Psoas muscle (tissue), 8 donors: ENCODE measurements around the gene GLRA3. TPM values are rescaled to one million over a fixed set of nuclear protein-coding genes. Genes with fewer than 3 reads are reported as not detected.

Source experiments
- ATAC-seq, 4 donors: fragments of 200-7000 bp; cut with Tn5 transposase; one replicate each; pipeline ENCODE4 v1.9.1; 2020; ENCODE audit warnings: moderate library complexity in 3 of 4, mild to moderate bottlenecking in 2 of 4
- DNase-seq, 2 donors: peaks; one replicate each; pipeline ENCODE4 v3.0.0-alpha.2; 2020
- H3K27ac ChIP-seq: fragments of 200-600 bp; one replicate; pipeline ENCODE4 v1.8.0; 2022
- H3K27me3 ChIP-seq, 3 donors: fragments of 200-600 bp in 1 of 3; one replicate each; pipeline versions ENCODE4 v1.6.1 to v1.8.0; 2013 to 2022; ENCODE audit warnings: low read length in 2 of 3, mild to moderate bottlenecking in 2 of 3, moderate library complexity in 1 of 3; ENCODE audit not compliant: insufficient read depth in 3 of 3
- H3K36me3 ChIP-seq, 2 donors: fragments of 200-600 bp in 1 of 2; one replicate each; pipeline versions ENCODE4 v1.6.1 to v1.8.0; 2013 to 2022; ENCODE audit warnings: low read depth in 1 of 2, mild to moderate bottlenecking in 1 of 2, moderate library complexity in 1 of 2; ENCODE audit not compliant: insufficient read depth in 1 of 2
- H3K4me1 ChIP-seq: fragments of 200-600 bp; one replicate; pipeline ENCODE4 v1.8.0; 2022
- H3K4me3 ChIP-seq: fragments of 200-600 bp; one replicate; pipeline ENCODE4 v1.8.0; 2022; ENCODE audit warnings: mild to moderate bottlenecking
- H3K9me3 ChIP-seq: fragments of 200-600 bp; one replicate; pipeline ENCODE4 v1.8.0; 2022
- WGBS, 3 donors: extraction: QIAGEN DNeasy Blood & Tissue Kit; methylation state at CpG; one replicate each; pipeline versions ENCODE4 v1.1.6 to v1.1.7; 2013; 5-methylcytosine and 5-hydroxymethylcytosine counted together
- intact Hi-C, 2 donors: fragments of 100-400 bp; cut with DNase I; formaldehyde crosslinking; loops; one replicate each; pipeline versions ENCODE4 v1.11.0 to v1.14.2; 2022
- polyA plus RNA-seq, 3 donors: library from polyadenylated mRNA; stranded (reverse); fragments of 200-250 nt; gene quantifications; one replicate each; pipeline ENCODE4 v1.2.3, GENCODE V29; 2013
- total RNA-seq, 4 donors: library from RNA; stranded (reverse); fragmentation: NEBNext Ultra II Directional in 2 of 4; extraction: Animal tissue kit (Norgen Biotek cat#: 25700) in 2 of 4; gene quantifications; one replicate each; pipeline versions ENCODE4 v1.2.1 to v1.2.4, GENCODE V29; 2021 to 2023
- TF ChIP-seq, protein P1 (sequence below): fragments of 200-600 bp; IDR thresholded peaks from one replicate; pipeline ENCODE4 v1.8.0; 2022; ENCODE audit warnings: antibody characterized with exemption
- donor health status: healthy with polysubstance abuse.
- donor health status: DM: no; HTN: no; CAD: no; lungs with moderate emphysema.
- donor health status: Bipolar disorder and iron deficiency.
- donor health status: healthy.
- donor health status: DM: yes; HTN: yes; CAD: no.
- donor health status: DM: no; HTN: no; CAD: no.
- donor health status: DM: no; HTN: no; CAD: no.
- donor health status: DM: yes; HTN: yes; CAD: no.

GLRA3 gene
- total and polyA plus RNA-seq, 7 donors = under 0.01 to 0.73 TPM; not detected in 5

DNA sequence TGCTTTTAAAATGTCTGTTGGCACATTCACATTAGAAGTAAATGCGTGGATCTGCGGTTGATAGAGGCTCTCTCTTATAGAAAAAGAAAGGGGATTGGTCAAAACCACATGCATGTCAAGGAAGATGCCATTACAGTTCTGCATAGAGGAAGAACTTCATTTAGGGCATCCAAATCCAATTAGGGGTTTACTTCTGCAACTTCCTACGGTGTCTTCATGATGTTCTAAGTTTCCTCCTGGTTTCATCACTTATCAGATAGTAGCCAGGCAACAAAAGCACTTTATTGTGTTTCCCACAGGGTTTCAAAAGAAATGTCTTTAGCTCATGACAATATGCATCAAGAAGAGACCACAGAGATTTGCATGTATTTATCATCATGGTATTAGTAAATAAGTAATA, 170.8 kb downstream of the GLRA3 start:
- Histone ChIP-seq H3K4me1 (no peaks in the 10 kb centered on the region), H3K4me3 (no peak overlapping the region), H3K27me3 (no peaks in the 10 kb centered on the region), H3K9me3 (no peaks in the 10 kb centered on the region), H3K27ac (no peak overlapping the region), H3K36me3 (no peaks in the 10 kb centered on the region)
- 69 to 88% (median 87%) methylated on average over 3 of the region's 3 CpGs for WGBS, 3 donors
- no peak for ATAC-seq
- intact Hi-C loops = no loop called here
- no peak for DNase-seq
- TF ChIP-seq, protein P1, sequence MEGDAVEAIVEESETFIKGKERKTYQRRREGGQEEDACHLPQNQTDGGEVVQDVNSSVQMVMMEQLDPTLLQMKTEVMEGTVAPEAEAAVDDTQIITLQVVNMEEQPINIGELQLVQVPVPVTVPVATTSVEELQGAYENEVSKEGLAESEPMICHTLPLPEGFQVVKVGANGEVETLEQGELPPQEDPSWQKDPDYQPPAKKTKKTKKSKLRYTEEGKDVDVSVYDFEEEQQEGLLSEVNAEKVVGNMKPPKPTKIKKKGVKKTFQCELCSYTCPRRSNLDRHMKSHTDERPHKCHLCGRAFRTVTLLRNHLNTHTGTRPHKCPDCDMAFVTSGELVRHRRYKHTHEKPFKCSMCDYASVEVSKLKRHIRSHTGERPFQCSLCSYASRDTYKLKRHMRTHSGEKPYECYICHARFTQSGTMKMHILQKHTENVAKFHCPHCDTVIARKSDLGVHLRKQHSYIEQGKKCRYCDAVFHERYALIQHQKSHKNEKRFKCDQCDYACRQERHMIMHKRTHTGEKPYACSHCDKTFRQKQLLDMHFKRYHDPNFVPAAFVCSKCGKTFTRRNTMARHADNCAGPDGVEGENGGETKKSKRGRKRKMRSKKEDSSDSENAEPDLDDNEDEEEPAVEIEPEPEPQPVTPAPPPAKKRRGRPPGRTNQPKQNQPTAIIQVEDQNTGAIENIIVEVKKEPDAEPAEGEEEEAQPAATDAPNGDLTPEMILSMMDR = no peak

DNA sequence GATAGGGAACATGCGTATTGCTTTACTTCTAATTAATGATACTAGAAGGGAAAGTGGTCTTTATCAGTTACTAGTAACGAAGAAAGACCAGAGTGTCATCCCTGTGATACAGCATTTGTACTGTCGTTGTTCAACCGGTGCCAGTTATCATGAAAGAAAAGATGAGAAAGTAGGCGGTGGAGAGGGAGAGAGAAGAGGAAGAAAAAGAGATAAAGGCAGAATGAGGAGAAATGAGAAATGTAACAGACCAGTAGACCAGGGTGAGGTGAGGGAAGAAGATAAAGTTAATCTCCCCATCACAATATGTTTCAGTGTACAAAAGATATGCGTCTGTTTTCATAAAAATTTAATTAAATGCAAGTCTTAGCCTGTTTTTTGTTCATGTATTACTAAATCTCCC, 171.6 kb downstream of the GLRA3 start:
- H3K4me1 ChIP-seq = no peaks in the 10 kb centered on the region
- no peak overlapping the region for H3K27ac ChIP-seq
- H3K27me3 ChIP-seq = no peaks in the 10 kb centered on the region
- 88 to 92% (median 89%) methylated on average over 6 of the region's 6 CpGs for WGBS, 3 donors
- H3K36me3 ChIP-seq = no peaks in the 10 kb centered on the region
- H3K9me3 ChIP-seq = no peaks in the 10 kb centered on the region
- ATAC-seq (no peak), DNase-seq (no peak)
- intact Hi-C loops = no loop called here
- H3K4me3 ChIP-seq = no peak overlapping the region
- TF ChIP-seq, protein P1 = no peak

DNA sequence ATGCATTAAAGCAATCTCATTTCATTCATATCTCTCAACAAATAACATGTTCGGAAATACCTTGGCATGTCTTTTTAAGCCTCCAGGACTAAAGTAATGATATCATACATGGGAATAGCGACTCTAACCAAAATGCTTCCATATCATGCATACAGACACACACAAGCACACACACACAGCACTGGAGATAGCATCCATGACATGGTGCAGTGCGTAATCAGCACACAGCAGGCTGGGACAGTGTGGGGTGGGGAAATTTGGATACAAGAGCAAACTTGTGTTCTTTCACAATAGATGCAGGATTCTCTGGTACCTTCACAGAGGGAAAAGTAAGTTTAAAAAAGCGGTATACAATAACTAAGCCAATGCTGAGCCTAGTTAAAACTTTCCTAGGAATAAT, 174.4 kb downstream of the GLRA3 start:
- Histone ChIP-seq H3K4me3 (no peak overlapping the region), H3K36me3 (no peaks in the 10 kb centered on the region), H3K9me3 (no peaks in the 10 kb centered on the region), H3K27me3 (no peaks in the 10 kb centered on the region), H3K27ac (no peak overlapping the region), H3K4me1 (no peaks in the 10 kb centered on the region)
- DNase-seq (no peak), ATAC-seq (no peak)
- TF ChIP-seq, protein P1 = no peak
- WGBS, 3 donors = 78 to 84% (median 83%) methylated on average over 4 of the region's 4 CpGs
- intact Hi-C loops = no loop called here

DNA sequence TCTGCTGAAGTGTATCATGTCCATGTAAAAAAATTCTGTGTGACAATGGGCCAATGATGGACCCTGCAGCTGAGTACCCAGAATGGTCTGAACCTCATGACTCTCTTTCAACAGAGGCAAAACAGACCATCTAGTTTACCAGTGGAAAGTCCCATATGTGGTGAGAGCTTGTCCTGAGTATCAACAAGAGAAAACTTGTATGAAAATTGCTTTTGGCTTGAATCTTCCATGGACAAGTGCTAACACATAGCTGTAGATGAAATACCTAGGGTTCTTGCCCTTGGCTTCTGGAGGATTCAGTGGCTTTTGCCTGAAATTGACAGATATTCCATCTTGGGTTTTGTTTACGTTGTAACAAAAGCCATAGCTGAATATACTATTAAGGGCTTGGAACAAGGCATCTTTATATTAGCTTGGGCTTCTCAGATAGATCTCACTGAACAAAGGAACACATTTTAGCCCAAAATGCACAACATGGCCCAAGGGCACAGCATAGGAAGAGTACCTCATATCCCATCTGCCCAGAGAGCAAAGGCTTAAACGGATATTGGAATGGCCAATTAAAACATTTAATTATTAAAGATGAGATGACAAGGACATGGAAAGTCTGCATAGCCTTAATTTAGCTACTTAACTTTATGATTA, 178.2 kb downstream of the GLRA3 start:
- ATAC-seq = no peak
- intact Hi-C loops = no loop called here
- WGBS, 3 donors = 45 to 84% (median 78%) methylated on average over 2 of the region's 2 CpGs

More for the DNA sequence above, 178.2 kb downstream of the GLRA3 start:
- TF ChIP-seq, protein P1 = no peak
- Histone ChIP-seq H3K36me3 (no peaks in the 10 kb centered on the region), H3K9me3 (no peaks in the 10 kb centered on the region), H3K27ac (no peak overlapping the region), H3K4me3 (no peak overlapping the region), H3K27me3 (no peaks in the 10 kb centered on the region), H3K4me1 (no peaks in the 10 kb centered on the region)
- no peak for DNase-seq
